ENCODE measurements around the gene GPR141. TPM values are rescaled to one million over a fixed set of nuclear protein-coding genes. Genes with fewer than 3 reads are reported as not detected.

The GPR141 gene
- total and polyA plus RNA-seq, 4 donors, result 0.88 to 4.2 (median 1.2) TPM; not detected in 1

DNA sequence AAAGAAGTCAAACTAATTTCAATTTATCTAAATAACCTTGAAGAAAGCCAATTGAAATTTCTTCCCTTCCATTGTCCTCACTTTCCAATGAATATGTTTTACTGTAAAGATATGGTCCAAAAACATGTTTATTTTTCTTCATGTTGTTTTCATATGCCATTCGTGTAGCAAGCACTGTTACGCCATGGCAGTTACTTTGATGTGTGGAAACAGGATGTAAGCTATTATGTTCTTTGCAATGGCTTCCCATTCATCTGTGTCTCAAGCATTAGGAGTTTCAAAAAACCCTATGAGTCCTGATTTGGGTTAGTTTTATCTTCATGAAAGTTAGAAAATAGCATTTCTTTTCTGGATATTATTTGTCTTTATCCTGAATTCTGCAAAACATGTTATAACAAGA is 31.0 kb downstream of the GPR141 start:
- Histone ChIP-seq H3K4me1 (ENCODE audit: control insufficient read depth in 1 of 2, insufficient read depth in 2 of 2, low read length in 2 of 2) (no peaks in the 10 kb centered on the region), H3K27me3 (ENCODE audit: control insufficient read depth in 1 of 2, insufficient read depth in 2 of 2, low read length in 1 of 2) (no peaks in the 10 kb centered on the region), H3K36me3 (ENCODE audit: control insufficient read depth in 1 of 2, insufficient read depth in 2 of 2, low read length in 1 of 2) (no peaks in the 10 kb centered on the region), H3K9me3 (ENCODE audit: control insufficient read depth, low read length) (no peaks in the 10 kb centered on the region), H3K4me3 (ENCODE audit: low read length in 2 of 2) (no peak overlapping the region), H3K27ac (ENCODE audit: low read depth in 1 of 2, low read length in 2 of 2) (no peak overlapping the region)
- DNase-seq (no peak), ATAC-seq (ENCODE audit: low FRiP score) (no peak)
- intact Hi-C loops (cut with DNase I), result no loop called here
- 77 to 78% methylated on average over 2 of the region's 2 CpGs for WGBS, 2 donors

DNA sequence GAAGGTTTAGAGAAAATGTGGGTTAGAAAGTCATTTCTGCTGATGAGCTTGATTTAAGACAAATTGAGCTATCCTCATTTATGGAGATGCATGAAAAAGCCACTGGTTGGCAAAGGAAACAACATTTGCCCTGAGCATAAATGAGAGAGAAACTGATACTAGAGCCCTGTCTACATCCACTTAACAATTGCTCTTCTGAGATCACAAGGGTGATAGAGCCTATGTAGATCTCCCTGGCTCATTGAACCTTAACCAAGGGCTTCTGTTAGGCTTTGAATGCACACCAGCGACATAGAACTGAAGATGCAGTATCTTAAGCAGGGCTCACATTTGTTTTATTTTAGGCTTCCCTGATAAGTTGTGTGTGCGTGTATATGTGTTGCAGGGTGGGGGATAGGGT is 35.0 kb downstream of the GPR141 start:
- 91 to 94% methylated on average over 2 of the region's 2 CpGs for WGBS, 2 donors
- no peak overlapping the region for H3K4me3 ChIP-seq (ENCODE audit: low read length in 2 of 2)
- intact Hi-C loops (cut with DNase I), result no loop called here
- H3K36me3 ChIP-seq (ENCODE audit: control insufficient read depth in 1 of 2, insufficient read depth in 2 of 2, low read length in 1 of 2), result no peaks in the 10 kb centered on the region
- no peak overlapping the region for H3K27ac ChIP-seq (ENCODE audit: low read depth in 1 of 2, low read length in 2 of 2)
- no peaks in the 10 kb centered on the region for H3K4me1 ChIP-seq (ENCODE audit: control insufficient read depth in 1 of 2, insufficient read depth in 2 of 2, low read length in 2 of 2)
- no peaks in the 10 kb centered on the region for H3K9me3 ChIP-seq (ENCODE audit: control insufficient read depth, low read length)
- ATAC-seq (ENCODE audit: low FRiP score), result no peak
- H3K27me3 ChIP-seq (ENCODE audit: control insufficient read depth in 1 of 2, insufficient read depth in 2 of 2, low read length in 1 of 2), result no peaks in the 10 kb centered on the region
- no peak for DNase-seq

DNA sequence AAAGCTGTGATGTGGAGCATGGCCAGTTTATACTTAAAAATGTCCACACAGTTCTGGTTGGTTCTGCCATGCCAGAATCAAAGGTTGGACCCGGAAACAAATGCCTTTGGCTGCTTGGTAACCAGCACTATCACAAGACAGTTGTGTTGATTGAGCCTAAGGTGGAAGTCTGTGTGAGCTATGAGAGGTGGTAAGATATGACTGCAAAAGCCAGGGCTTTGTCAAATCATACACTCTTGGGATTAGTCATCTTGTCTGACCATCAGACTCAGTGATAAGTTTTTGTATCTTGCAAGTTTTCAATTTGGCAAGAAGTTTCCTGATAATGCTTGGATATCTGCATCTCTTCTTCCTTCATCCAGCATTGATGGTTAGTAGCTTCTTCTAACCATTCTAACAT is 35.5 kb downstream of the GPR141 start:
- no peaks in the 10 kb centered on the region for H3K9me3 ChIP-seq (ENCODE audit: control insufficient read depth, low read length)
- intact Hi-C loops (cut with DNase I), result no loop called here
- no peaks in the 10 kb centered on the region for H3K36me3 ChIP-seq (ENCODE audit: control insufficient read depth in 1 of 2, insufficient read depth in 2 of 2, low read length in 1 of 2)
- ATAC-seq (ENCODE audit: low FRiP score), result no peak
- no peak overlapping the region for H3K27ac ChIP-seq (ENCODE audit: low read depth in 1 of 2, low read length in 2 of 2)
- H3K4me1 ChIP-seq (ENCODE audit: control insufficient read depth in 1 of 2, insufficient read depth in 2 of 2, low read length in 2 of 2), result no peaks in the 10 kb centered on the region
- no peak for DNase-seq
- H3K27me3 ChIP-seq (ENCODE audit: control insufficient read depth in 1 of 2, insufficient read depth in 2 of 2, low read length in 1 of 2), result no peaks in the 10 kb centered on the region
- WGBS, 2 donors, result 78 to 84% methylated on average over 1 of the region's 1 CpG
- no peak overlapping the region for H3K4me3 ChIP-seq (ENCODE audit: low read length in 2 of 2)

DNA sequence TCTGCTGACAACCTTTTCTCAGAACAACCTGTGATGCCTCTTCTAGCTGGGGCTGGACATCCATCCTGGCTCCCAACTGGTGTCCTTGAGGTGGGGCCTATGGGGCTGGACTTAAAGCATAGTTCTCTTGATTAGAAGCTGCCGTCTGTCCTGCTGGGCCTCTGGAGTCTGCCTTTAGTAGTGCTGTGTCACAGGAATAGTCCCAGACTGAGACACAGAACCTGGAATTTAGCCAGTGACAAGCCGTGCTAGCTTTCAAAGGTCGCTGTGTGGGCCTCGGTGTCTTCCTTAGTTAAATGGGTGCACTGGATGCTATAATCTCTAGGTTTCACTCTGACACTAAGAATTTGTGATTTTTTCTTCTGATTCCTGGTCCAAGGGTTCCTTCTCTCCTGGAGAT is 41.2 kb downstream of the GPR141 start:
- Histone ChIP-seq H3K4me3 (ENCODE audit: low read length in 2 of 2) (no peak overlapping the region), H3K9me3 (ENCODE audit: control insufficient read depth, low read length) (no peaks in the 10 kb centered on the region), H3K27me3 (ENCODE audit: control insufficient read depth in 1 of 2, insufficient read depth in 2 of 2, low read length in 1 of 2) (no peaks in the 10 kb centered on the region), H3K27ac (ENCODE audit: low read depth in 1 of 2, low read length in 2 of 2) (no peak overlapping the region), H3K4me1 (ENCODE audit: control insufficient read depth in 1 of 2, insufficient read depth in 2 of 2, low read length in 2 of 2) (peaks cover 4 to 8% of the 10 kb centered on the region in 2 donors), H3K36me3 (ENCODE audit: control insufficient read depth in 1 of 2, insufficient read depth in 2 of 2, low read length in 1 of 2) (no peaks in the 10 kb centered on the region)
- ATAC-seq (ENCODE audit: low FRiP score) (no peak), DNase-seq (no peak)
- intact Hi-C loops (cut with DNase I), result no loop called here
- 31 to 37% methylated on average over 4 of the region's 4 CpGs for WGBS, 2 donors

DNA sequence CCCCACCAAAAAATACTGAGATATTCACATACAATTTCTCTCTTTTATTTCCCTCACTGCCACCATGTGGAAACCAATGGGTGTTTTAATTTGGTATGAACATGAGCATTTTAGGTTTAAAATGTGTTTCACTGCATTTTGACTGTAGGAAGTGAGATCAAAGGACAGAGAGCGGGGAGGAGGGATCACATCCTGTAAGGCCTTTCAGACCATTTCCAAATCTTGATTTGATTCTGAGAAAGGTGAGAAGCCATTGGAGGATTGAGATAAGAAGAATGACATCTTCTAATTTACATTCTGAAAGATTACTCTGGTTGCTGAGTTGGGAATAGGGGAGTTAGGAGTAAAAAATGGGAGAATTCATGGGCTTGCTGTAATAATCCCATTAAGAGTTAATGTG is 42.5 kb downstream of the GPR141 start:
- no peak for DNase-seq
- H3K36me3 ChIP-seq (ENCODE audit: control insufficient read depth in 1 of 2, insufficient read depth in 2 of 2, low read length in 1 of 2), result no peaks in the 10 kb centered on the region
- intact Hi-C loops (cut with DNase I), result no loop called here
- no peak overlapping the region for H3K27ac ChIP-seq (ENCODE audit: low read depth in 1 of 2, low read length in 2 of 2)
- no peaks in the 10 kb centered on the region for H3K9me3 ChIP-seq (ENCODE audit: control insufficient read depth, low read length)
- no peaks in the 10 kb centered on the region for H3K27me3 ChIP-seq (ENCODE audit: control insufficient read depth in 1 of 2, insufficient read depth in 2 of 2, low read length in 1 of 2)
- 93 to 98% methylated on average over 1 of the region's 1 CpG for WGBS, 2 donors
- H3K4me3 ChIP-seq (ENCODE audit: low read length in 2 of 2), result no peak overlapping the region
- no peak for ATAC-seq (ENCODE audit: low FRiP score)
- H3K4me1 ChIP-seq (ENCODE audit: control insufficient read depth in 1 of 2, insufficient read depth in 2 of 2, low read length in 2 of 2), result peaks cover 9 to 10% of the 10 kb centered on the region in 2 donors

DNA sequence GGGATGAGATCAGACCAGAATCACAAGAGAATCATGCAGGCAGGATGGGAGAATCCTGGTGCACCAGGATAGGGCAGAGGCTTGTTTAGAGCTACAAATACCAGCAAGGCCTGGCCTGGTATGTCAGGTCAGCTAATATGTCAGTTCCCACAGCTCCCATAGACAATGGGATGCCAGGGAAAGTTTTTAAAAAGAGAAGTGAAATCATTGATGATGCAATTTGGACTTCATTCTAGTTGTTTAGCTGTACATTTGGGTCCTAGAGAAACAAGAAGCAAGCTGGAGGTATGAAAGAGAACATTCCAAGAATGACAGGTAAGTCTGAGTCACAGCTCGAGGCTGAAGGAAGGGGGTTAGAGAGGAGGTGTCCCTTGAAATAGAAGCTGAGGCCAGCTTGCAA is 45.2 kb downstream of the GPR141 start:
- peak; percentile 34 for ATAC-seq (ENCODE audit: low FRiP score)
- 0 to 3% methylated on average over 1 of the region's 1 CpG for WGBS, 2 donors
- no peaks in the 10 kb centered on the region for H3K36me3 ChIP-seq (ENCODE audit: control insufficient read depth in 1 of 2, insufficient read depth in 2 of 2, low read length in 1 of 2)
- intact Hi-C loops (cut with DNase I), result no loop called here
- no peaks in the 10 kb centered on the region for H3K27me3 ChIP-seq (ENCODE audit: control insufficient read depth in 1 of 2, insufficient read depth in 2 of 2, low read length in 1 of 2)
- no peaks in the 10 kb centered on the region for H3K9me3 ChIP-seq (ENCODE audit: control insufficient read depth, low read length)
- H3K27ac ChIP-seq (ENCODE audit: low read depth in 1 of 2, low read length in 2 of 2), result peak overlapping the region; percentile 74 to 86
- peaks cover 9 to 10% of the 10 kb centered on the region in 2 donors for H3K4me1 ChIP-seq (ENCODE audit: control insufficient read depth in 1 of 2, insufficient read depth in 2 of 2, low read length in 2 of 2)
- H3K4me3 ChIP-seq (ENCODE audit: low read length in 2 of 2), result no peak overlapping the region
- DNase-seq, result no peak

DNA sequence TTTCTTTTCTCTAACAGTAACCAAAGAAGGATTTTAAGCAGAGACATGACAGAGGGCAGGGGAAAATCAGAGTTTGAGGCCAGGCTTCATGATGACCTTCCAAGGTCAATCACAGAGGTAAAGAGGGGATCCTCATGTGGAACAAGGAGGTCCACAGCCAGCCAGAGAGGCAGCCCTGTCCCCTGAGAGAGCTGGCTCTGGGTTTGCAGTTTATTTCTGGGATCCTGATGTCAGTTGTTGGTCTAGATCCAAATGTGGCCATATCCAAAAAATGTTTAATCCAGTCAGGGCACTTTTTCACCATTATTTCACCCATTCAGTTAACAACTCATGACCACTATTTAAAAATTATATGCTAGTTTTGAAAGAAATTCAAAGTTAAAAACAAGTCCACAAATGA is 45.6 kb downstream of the GPR141 start:
- Histone ChIP-seq H3K36me3 (ENCODE audit: control insufficient read depth in 1 of 2, insufficient read depth in 2 of 2, low read length in 1 of 2) (no peaks in the 10 kb centered on the region), H3K4me1 (ENCODE audit: control insufficient read depth in 1 of 2, insufficient read depth in 2 of 2, low read length in 2 of 2) (peaks cover 9 to 10% of the 10 kb centered on the region in 2 donors), H3K9me3 (ENCODE audit: control insufficient read depth, low read length) (no peaks in the 10 kb centered on the region), H3K27me3 (ENCODE audit: control insufficient read depth in 1 of 2, insufficient read depth in 2 of 2, low read length in 1 of 2) (no peaks in the 10 kb centered on the region), H3K27ac (ENCODE audit: low read depth in 1 of 2, low read length in 2 of 2) (peak overlapping the region; percentile 74 to 86), H3K4me3 (ENCODE audit: low read length in 2 of 2) (no peak overlapping the region)
- intact Hi-C loops (cut with DNase I), result no loop called here
- ATAC-seq (ENCODE audit: low FRiP score) (peak; percentile 63), DNase-seq (peak in 1 of 2 donors; percentile 53)

DNA sequence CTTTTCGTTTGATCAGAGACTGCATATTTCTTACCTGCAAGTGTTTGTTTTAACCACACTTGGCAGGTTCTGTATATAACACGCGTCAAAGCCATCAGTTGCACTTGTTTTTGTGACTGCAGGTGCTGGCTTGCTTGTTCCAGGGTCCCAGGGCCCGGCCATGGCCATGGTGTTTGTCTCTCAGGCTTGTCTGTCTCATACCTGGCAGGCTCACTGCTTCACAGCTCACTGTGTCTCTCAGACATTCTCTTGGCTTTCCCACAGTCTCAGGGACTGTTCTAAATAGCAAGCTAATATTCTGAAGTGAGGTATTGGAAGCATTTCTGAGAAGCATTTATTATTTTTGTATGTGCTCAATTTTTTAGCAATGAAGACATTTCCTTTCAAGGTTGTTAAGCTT is 46.9 kb downstream of the GPR141 start:
- 5 to 8% methylated on average over 4 of the region's 4 CpGs for WGBS, 2 donors
- ATAC-seq (ENCODE audit: low FRiP score), result no peak

DNA sequence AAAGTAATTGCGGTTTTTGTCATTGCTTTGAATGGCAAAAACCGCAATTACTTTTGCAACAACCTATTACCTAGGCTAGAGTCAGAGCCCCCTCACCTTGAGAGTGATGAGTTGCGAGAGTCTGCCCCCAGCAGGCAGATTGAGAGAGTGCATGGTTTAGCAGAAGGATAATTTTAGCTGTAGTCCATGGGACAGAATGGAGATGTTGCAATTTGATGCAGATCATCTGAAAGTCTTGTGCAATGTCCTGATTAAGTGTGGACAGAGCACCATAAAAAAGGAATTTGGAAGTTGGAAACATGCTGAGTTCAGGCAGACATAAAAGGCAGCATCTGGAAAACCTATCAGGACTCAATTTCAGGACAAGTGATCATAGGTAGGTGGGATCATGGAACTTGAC is 48.7 kb downstream of the GPR141 start:
- Histone ChIP-seq H3K36me3 (ENCODE audit: control insufficient read depth in 1 of 2, insufficient read depth in 2 of 2, low read length in 1 of 2) (no peaks in the 10 kb centered on the region), H3K4me3 (ENCODE audit: low read length in 2 of 2) (no peak overlapping the region), H3K9me3 (ENCODE audit: control insufficient read depth, low read length) (no peaks in the 10 kb centered on the region), H3K4me1 (ENCODE audit: control insufficient read depth in 1 of 2, insufficient read depth in 2 of 2, low read length in 2 of 2) (peaks cover 9 to 10% of the 10 kb centered on the region in 2 donors), H3K27ac (ENCODE audit: low read depth in 1 of 2, low read length in 2 of 2) (no peak overlapping the region), H3K27me3 (ENCODE audit: control insufficient read depth in 1 of 2, insufficient read depth in 2 of 2, low read length in 1 of 2) (no peaks in the 10 kb centered on the region)
- WGBS, 2 donors, result 52 to 61% methylated on average over 3 of the region's 3 CpGs
- peak; percentile 84 for ATAC-seq (ENCODE audit: low FRiP score)
- DNase-seq, result peak in 1 of 2 donors; percentile 66
- intact Hi-C loops (cut with DNase I), result no loop called here

More for the DNA sequence above, 46.9 kb downstream of the GPR141 start:
- Histone ChIP-seq H3K9me3 (ENCODE audit: control insufficient read depth, low read length) (no peaks in the 10 kb centered on the region), H3K36me3 (ENCODE audit: control insufficient read depth in 1 of 2, insufficient read depth in 2 of 2, low read length in 1 of 2) (no peaks in the 10 kb centered on the region), H3K27me3 (ENCODE audit: control insufficient read depth in 1 of 2, insufficient read depth in 2 of 2, low read length in 1 of 2) (no peaks in the 10 kb centered on the region), H3K4me1 (ENCODE audit: control insufficient read depth in 1 of 2, insufficient read depth in 2 of 2, low read length in 2 of 2) (peaks cover 9 to 10% of the 10 kb centered on the region in 2 donors), H3K27ac (ENCODE audit: low read depth in 1 of 2, low read length in 2 of 2) (peak overlapping the region; percentile 67), H3K4me3 (ENCODE audit: low read length in 2 of 2) (no peak overlapping the region)
- intact Hi-C loops (cut with DNase I), result no loop called here
- DNase-seq, result no peak
